SK-N-SH (cell line): Measurements from ENCODE around the gene LPP. TPM values are rescaled to one million over a fixed set of nuclear protein-coding genes. Genes with fewer than 3 reads are reported as not detected.

ENCODE experiments used
- CTCF ChIA-PET: fragments of 300-600, 350-600 bp; formaldehyde crosslinking; extraction: SDS; loops from one replicate; lab custom pipeline; 2021; lab: Yijun Ruan, JAX
- POLR2A ChIA-PET: fragments of 350-600 bp; sonication (Branson Sonifier 250); formaldehyde crosslinking; extraction: SDS; loops from one replicate; lab custom pipeline; 2020; ENCODE audit warnings: antibody characterized with exemption, inconsistent platforms; lab: Yijun Ruan, JAX
- DNase-seq: peaks from one replicate; pipeline ENCODE4 v3.0.0; 2012
- H2AFZ ChIP-seq: fragments of 200-600 bp; sonication (generic); 2 replicates; pipeline ENCODE4 v1.8.1; 2016; ENCODE audit warnings: antibody characterized with exemption, mild to moderate bottlenecking, low read depth
- H3F3A ChIP-seq: fragments of 200-600 bp; sonication (generic); replicated peaks from 2 replicates; pipeline ENCODE3; 2016; ENCODE audit warnings: antibody characterized with exemption, mild to moderate bottlenecking; ENCODE audit not compliant: insufficient read depth
- H3K27ac ChIP-seq, 2 experiments: fragments of 200-500 bp in 1 of 2; fragments of 200-600 bp in 1 of 2; sonication (Bioruptor generic) in 1 of 2; sonication (generic), shearing (Covaris generic) in 1 of 2; 2 replicates each; pipeline versions ENCODE4 v1.5.1 to v1.6.1; 2014 to 2016; ENCODE audit warnings: low read depth in 2 of 2, inconsistent platforms in 1 of 2, low read length in 1 of 2, mild to moderate bottlenecking in 1 of 2, mixed read lengths in 1 of 2
- H3K27me3 ChIP-seq: fragments of 200-600 bp; sonication (generic), shearing (Covaris generic); 2 replicates; pipeline ENCODE4 v1.6.1; 2016; ENCODE audit warnings: mixed run types; ENCODE audit not compliant: insufficient read depth
- H3K36me3 ChIP-seq, 2 experiments: fragments of 200-500 bp in 1 of 2; fragments of 200-600 bp in 1 of 2; sonication (Bioruptor generic) in 1 of 2; sonication (generic) in 1 of 2; replicated peaks in 1 of 2; 2 replicates each; pipeline versions ENCODE3 to v1.5.1; 2014 to 2016; ENCODE audit warnings: low read length in 1 of 2, mild to moderate bottlenecking in 1 of 2; ENCODE audit not compliant: insufficient read depth in 2 of 2, control insufficient read depth in 1 of 2
- H3K4me1 ChIP-seq, 2 experiments: fragments of 200-500 bp in 1 of 2; fragments of 200-600 bp in 1 of 2; sonication (Bioruptor generic) in 1 of 2; sonication (generic), shearing (Covaris generic) in 1 of 2; 2 replicates each; pipeline versions ENCODE4 v1.5.1 to v1.6.1; 2014 to 2016; ENCODE audit warnings: low read depth in 1 of 2, low read length in 1 of 2, mixed run types in 1 of 2; ENCODE audit not compliant: insufficient read depth in 2 of 2, control insufficient read depth in 1 of 2
- H3K4me2 ChIP-seq: fragments of 200-600 bp; sonication (generic), shearing (Covaris generic); 2 replicates; pipeline ENCODE4 v1.6.1; 2017; ENCODE audit warnings: mixed run types
- H3K4me3 ChIP-seq, 2 experiments: fragments of 200-500 bp in 1 of 2; fragments of 200-600 bp in 1 of 2; sonication (Bioruptor generic) in 1 of 2; sonication (generic), shearing (Covaris generic) in 1 of 2; 2 replicates each; pipeline versions ENCODE4 v1.5.1 to v1.8.1; 2014 to 2016; ENCODE audit warnings: low read depth in 2 of 2, inconsistent platforms in 1 of 2, low read length in 1 of 2, mild to moderate bottlenecking in 1 of 2, mixed read lengths in 1 of 2, moderate library complexity in 1 of 2
- H3K79me2 ChIP-seq: fragments of 200-600 bp; sonication (generic); 2 replicates; pipeline ENCODE4 v1.8.1; 2017; ENCODE audit warnings: mild to moderate bottlenecking; ENCODE audit not compliant: insufficient read depth
- H3K9ac ChIP-seq: fragments of 200-600 bp; sonication (generic); 2 replicates; pipeline ENCODE4 v1.6.1; 2017; ENCODE audit warnings: mixed run types
- H3K9me2 ChIP-seq: fragments of 200-600 bp; sonication (generic); 2 replicates; pipeline ENCODE4 v1.6.1; 2017; ENCODE audit warnings: mixed run types
- H3K9me3 ChIP-seq: fragments of 200-600 bp; sonication (generic); 2 replicates; pipeline ENCODE4 v1.6.1; 2017; ENCODE audit warnings: mixed run types, mild to moderate bottlenecking, moderate library complexity
- H4K20me1 ChIP-seq: fragments of 200-600 bp; sonication (generic); 2 replicates; pipeline ENCODE4 v1.6.1; 2017; ENCODE audit warnings: mild to moderate bottlenecking, mixed run types; ENCODE audit not compliant: insufficient read depth
- CTCF ChIP-seq: fragments of 200-600 bp; sonication (generic); IDR thresholded peaks from 2 replicates; pipeline ENCODE4 v1.6.1; 2017; ENCODE audit warnings: antibody characterized with exemption, mild to moderate bottlenecking, moderate library complexity
- EP300 ChIP-seq, 2 experiments: IDR thresholded peaks; 2 replicates each; pipeline versions ENCODE4 v1.4.0 to v1.6.1; 2012; ENCODE audit warnings: borderline replicate concordance in 1 of 2, low read depth in 1 of 2, low read length in 1 of 2
- EZH2phosphoT487 ChIP-seq: fragments of 200-600 bp; sonication (generic); IDR thresholded peaks from 2 replicates; pipeline ENCODE4 v1.6.1; 2017; ENCODE audit warnings: low read depth, mixed run types, mild to moderate bottlenecking, antibody characterized with exemption, moderate library complexity, borderline replicate concordance
- FOSL2 ChIP-seq: IDR thresholded peaks from 2 replicates; pipeline ENCODE4 v1.4.0; 2012; ENCODE audit warnings: low read depth, mild to moderate bottlenecking, moderate library complexity, borderline replicate concordance
- FOXJ3 ChIP-seq: sonication (generic); formaldehyde crosslinking; IDR thresholded peaks from 2 replicates; pipeline ENCODE4 v1.5.1; 2020; ENCODE audit warnings: mild to moderate bottlenecking, missing genetic modification reagents
- GABPA ChIP-seq: IDR thresholded peaks from 2 replicates; pipeline ENCODE4 v1.4.0; 2012; ENCODE audit warnings: low read depth, mild to moderate bottlenecking
- GATA2 ChIP-seq: sonication (generic); formaldehyde crosslinking; IDR thresholded peaks from 2 replicates; pipeline ENCODE4 v1.5.0; 2020; ENCODE audit warnings: mild to moderate bottlenecking, missing genetic modification reagents
- IRF3 ChIP-seq: fragments of 150-350 bp; IDR thresholded peaks from 2 replicates; pipeline ENCODE4 v1.6.1; 2016; ENCODE audit warnings: mild to moderate bottlenecking, low read depth, low read length
- MAX ChIP-seq: IDR thresholded peaks from 2 replicates; pipeline ENCODE4 v1.4.0; 2012; ENCODE audit warnings: low read depth
- MXI1 ChIP-seq: IDR thresholded peaks from 2 replicates; pipeline ENCODE4 v1.6.1; 2012; ENCODE audit warnings: mild to moderate bottlenecking, low read depth, low read length, improper control_type of control experiment
- NFIC ChIP-seq: IDR thresholded peaks from 2 replicates; pipeline ENCODE4 v1.4.0; 2012; ENCODE audit warnings: borderline replicate concordance
- POLR2AphosphoS5 ChIP-seq: IDR thresholded peaks from 2 replicates; pipeline ENCODE4 v1.6.1; 2012; ENCODE audit warnings: low read depth, low read length
- RAD21 ChIP-seq: IDR thresholded peaks from 2 replicates; pipeline ENCODE4 v1.6.1; 2012; ENCODE audit warnings: mild to moderate bottlenecking, low read length
- SMC3 ChIP-seq: IDR thresholded peaks from 2 replicates; pipeline ENCODE4 v1.6.1; 2012; ENCODE audit warnings: low read depth, low read length, improper control_type of control experiment
- TAF1 ChIP-seq: IDR thresholded peaks from 2 replicates; pipeline ENCODE4 v1.6.1; 2012; ENCODE audit warnings: low read depth, mild to moderate bottlenecking, low read length, moderate library complexity, borderline replicate concordance
- TEAD4 ChIP-seq: IDR thresholded peaks from 2 replicates; pipeline ENCODE4 v1.4.0; 2012; ENCODE audit warnings: mild to moderate bottlenecking, borderline replicate concordance; ENCODE audit not compliant: insufficient read depth
- ZBTB33 ChIP-seq: IDR thresholded peaks from 2 replicates; pipeline ENCODE4 v1.4.0; 2012; ENCODE audit warnings: low read depth, borderline replicate concordance
- WGBS: methylation state at CpG from one replicate; pipeline ENCODE4 v1.1.6; 2017; ENCODE audit warnings: low lambda C conversion rate; 5-methylcytosine and 5-hydroxymethylcytosine counted together
- polyA plus RNA-seq, 3 experiments: library from polyadenylated mRNA; depleted of rRNA; stranded (reverse); fragments of >200 nt; gene quantifications; 2 replicates each; pipeline ENCODE4 v1.2.3, GENCODE V29; 2012
- TF ChIP-seq, protein P1 (sequence below): fragments of 150-350 bp; IDR thresholded peaks from 2 replicates; pipeline ENCODE4 v1.6.1; 2017; ENCODE audit warnings: antibody characterized with exemption, low read length, low read depth, borderline replicate concordance

LPP gene
- polyA plus RNA-seq, 1 of the 3 experiments (the other 2 are of a cell fraction): 6.6 TPM

- ChIA-PET CTCF (no interaction called here), POLR2A (no interaction called here)
- no peak overlapping the region for H2AFZ ChIP-seq
- H3K9ac ChIP-seq: no peak overlapping the region
- TF ChIP-seq MAX (no peak), POLR2AphosphoS5 (no peak), IRF3 (no peak), GABPA (no peak), ZBTB33 (no peak), SMC3 (no peak), NFIC (no peak), MXI1 (no peak), GATA2 (no peak), TAF1 (no peak), RAD21 (no peak)
- no peak for DNase-seq
- H3F3A ChIP-seq: no peaks in the 10 kb centered on the region
- no peaks in the 10 kb centered on the region for H3K36me3 ChIP-seq
- no peaks in the 10 kb centered on the region for H4K20me1 ChIP-seq
- H3K4me1 ChIP-seq: peaks cover 0 to 9% of the 10 kb centered on the region in 2 experiments; a peak in 1 of 4 replicates
- H3K9me2 ChIP-seq: no peaks in the 10 kb centered on the region
- no peak overlapping the region for H3K4me3 ChIP-seq
- 0 out of 2 replicates have a peak overlapping the region, but pooled peaks have one; percentile 27 for H3K4me2 ChIP-seq
- no peak overlapping the region for H3K27ac ChIP-seq
- peaks cover 81% of the 10 kb centered on the region for H3K79me2 ChIP-seq
- 81% methylated on average over 12 of the region's 12 CpGs for WGBS
- 0 out of 2 replicates have a peak, but pooled peaks cover 4% of the 10 kb centered on the region for H3K9me3 ChIP-seq
- H3K27me3 ChIP-seq: no peaks in the 10 kb centered on the region
These were observed 244.1 kb downstream of the LPP start for GRCh38 chr3:188397766-188398705.

DNA sequence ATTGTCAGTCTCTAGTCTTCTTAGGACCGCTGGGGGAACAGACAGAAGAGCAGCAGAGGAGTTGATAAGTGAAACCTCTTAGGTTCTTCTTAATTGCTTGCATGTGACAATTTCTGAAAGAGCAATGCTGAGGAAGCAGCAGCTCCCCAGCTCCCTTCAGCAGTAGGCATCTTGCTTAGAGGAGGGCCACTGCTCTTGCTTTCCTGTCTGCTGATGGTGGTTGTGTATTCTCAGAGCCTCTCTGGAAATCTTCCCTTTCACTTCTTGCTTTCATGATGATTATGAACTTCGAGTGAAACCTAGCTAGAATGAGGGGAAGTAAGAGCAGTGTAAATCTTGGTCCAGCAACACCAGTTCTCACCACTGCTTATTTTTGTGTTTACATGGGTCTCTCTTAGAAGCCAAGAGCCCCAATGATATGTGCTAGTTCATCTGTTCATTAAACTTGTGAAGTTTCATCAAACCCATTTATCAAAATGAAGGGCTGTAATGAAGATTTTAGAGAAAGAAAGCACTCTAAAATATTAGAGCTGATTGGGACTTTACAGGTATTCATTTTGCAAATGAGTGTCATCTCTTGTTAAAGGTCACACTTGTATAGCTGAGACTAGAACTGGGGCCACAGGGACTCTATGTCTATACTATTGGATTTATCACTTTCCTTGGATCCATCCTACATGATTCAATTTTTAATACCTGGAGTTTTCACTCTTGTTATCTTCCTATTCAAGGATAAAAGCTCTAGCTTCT is 246.7 kb downstream of the LPP start:
- no peak for DNase-seq
- WGBS: 65% methylated on average over 2 of the region's 2 CpGs
- Histone ChIP-seq H3K9me3 (0 out of 2 replicates have a peak, but pooled peaks cover 4% of the 10 kb centered on the region), H4K20me1 (no peaks in the 10 kb centered on the region), H3K9ac (no peak overlapping the region), H3K27me3 (no peaks in the 10 kb centered on the region), H2AFZ (no peak overlapping the region), H3K4me2 (no peak overlapping the region), H3K4me1 (peaks cover 0 to 9% of the 10 kb centered on the region in 2 experiments; a peak in 1 of 4 replicates), H3K9me2 (no peaks in the 10 kb centered on the region), H3K4me3 (no peak overlapping the region), H3K79me2 (peaks cover 82% of the 10 kb centered on the region), H3K36me3 (no peaks in the 10 kb centered on the region), H3K27ac (no peak overlapping the region), H3F3A (no peaks in the 10 kb centered on the region)
- CTCF ChIA-PET: no interaction called here
- POLR2A ChIA-PET: no interaction called here
- TF ChIP-seq EZH2phosphoT487 (no peak), TEAD4 (no peak), EP300 (IDR thresholded peaks at IDR 0.05; ENCODE audit: borderline replicate concordance in 1 of 2, low read depth in 1 of 2, low read length in 1 of 2) (no peak), FOXJ3 (CRISPR knock-in tag) (no peak), TAF1 (no peak), FOSL2 (no peak), MXI1 (no peak), CTCF (no peak)
- TF ChIP-seq, protein P1, sequence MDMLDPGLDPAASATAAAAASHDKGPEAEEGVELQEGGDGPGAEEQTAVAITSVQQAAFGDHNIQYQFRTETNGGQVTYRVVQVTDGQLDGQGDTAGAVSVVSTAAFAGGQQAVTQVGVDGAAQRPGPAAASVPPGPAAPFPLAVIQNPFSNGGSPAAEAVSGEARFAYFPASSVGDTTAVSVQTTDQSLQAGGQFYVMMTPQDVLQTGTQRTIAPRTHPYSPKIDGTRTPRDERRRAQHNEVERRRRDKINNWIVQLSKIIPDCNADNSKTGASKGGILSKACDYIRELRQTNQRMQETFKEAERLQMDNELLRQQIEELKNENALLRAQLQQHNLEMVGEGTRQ: no peak
